Spleen (tissue), 11 donors: Measurements from ENCODE around the gene ZC3H4. TPM values are rescaled to one million over a fixed set of nuclear protein-coding genes. Genes with fewer than 3 reads are reported as not detected.

Experiments
- DNase-seq: peaks from one replicate; pipeline ENCODE4 v3.0.0-alpha.2; 2020
- H3K27ac ChIP-seq, 8 donors: fragments of 200-600 bp; sonication (generic) in 7 of 8; 1 replicate in 4 of 8; 2 replicates in 4 of 8; pipeline versions ENCODE4 v1.5.0 to v1.8.0; 2016 to 2021; ENCODE audit warnings: inconsistent platforms in 4 of 8, mild to moderate bottlenecking in 4 of 8, moderate library complexity in 1 of 8
- H3K27me3 ChIP-seq, 7 donors: fragments of 200-600 bp; sonication (generic) in 6 of 7; replicated peaks in 1 of 7; 1 replicate in 4 of 7; 2 replicates in 3 of 7; pipeline versions ENCODE4 v1.5.0 to v1.8.0; 2016 to 2021; ENCODE audit warnings: inconsistent platforms in 3 of 7, mild to moderate bottlenecking in 1 of 7
- H3K36me3 ChIP-seq, 6 donors: fragments of 200-600 bp; sonication (generic) in 5 of 6; 1 replicate in 4 of 6; 2 replicates in 2 of 6; pipeline versions ENCODE4 v1.5.0 to v1.8.0; 2016 to 2021; ENCODE audit warnings: inconsistent platforms in 2 of 6
- H3K4me1 ChIP-seq, 6 donors: fragments of 200-600 bp; sonication (generic) in 5 of 6; 1 replicate in 3 of 6; 2 replicates in 3 of 6; pipeline versions ENCODE4 v1.5.0 to v1.8.0; 2016 to 2021; ENCODE audit warnings: inconsistent platforms in 3 of 6
- H3K4me3 ChIP-seq, 8 donors: fragments of 200-600 bp; sonication (generic) in 7 of 8; 1 replicate in 4 of 8; 2 replicates in 4 of 8; pipeline versions ENCODE4 v1.5.0 to v1.8.0; 2016 to 2021; ENCODE audit warnings: inconsistent platforms in 4 of 8, mild to moderate bottlenecking in 4 of 8, moderate library complexity in 2 of 8
- H3K9me3 ChIP-seq, 8 donors: fragments of 200-600 bp; sonication (generic) in 7 of 8; 1 replicate in 4 of 8; 2 replicates in 4 of 8; pipeline versions ENCODE4 v1.5.0 to v1.8.0; 2016 to 2021; ENCODE audit warnings: inconsistent platforms in 4 of 8
- CTCF ChIP-seq, 11 experiments: fragments of 200-600 bp in 7 of 11; fragments of 450-650 bp in 4 of 11; sonication (generic) in 4 of 11; IDR thresholded peaks in 8 of 11; conservative IDR thresholded peaks in 3 of 11; 1 replicate in 7 of 11; 2 replicates in 4 of 11; pipeline versions ENCODE4 v1.4.0 to v1.8.0; 2016 to 2021; ENCODE audit warnings: antibody characterized with exemption in 11 of 11, inconsistent platforms in 4 of 11, mild to moderate bottlenecking in 1 of 11
- POLR2A ChIP-seq, 3 donors: fragments of 450-650 bp; IDR thresholded peaks; one replicate each; pipeline ENCODE4 v1.5.1; 2017; ENCODE audit warnings: antibody characterized with exemption in 3 of 3, mild to moderate bottlenecking in 1 of 3
- POLR2AphosphoS5 ChIP-seq, 3 donors: sonication (generic); formaldehyde crosslinking; IDR thresholded peaks; one replicate each; pipeline ENCODE4 v1.5.1; 2017; ENCODE audit warnings: antibody characterized with exemption in 3 of 3
- WGBS, 5 donors: extraction: QIAGEN DNeasy Blood & Tissue Kit in 3 of 5; methylation state at CpG; one replicate each; pipeline versions ENCODE4 v1.1.5 to v1.1.7; 2013 to 2018; 5-methylcytosine and 5-hydroxymethylcytosine counted together
- intact Hi-C: fragments of 100-400 bp; cut with DNase I; formaldehyde crosslinking; loops from one replicate; pipeline ENCODE4 v1.15.0; 2023; ENCODE audit warnings: low total_unique reads
- polyA plus RNA-seq, 3 donors: library from polyadenylated mRNA; stranded (reverse); fragments of 200-250 nt; gene quantifications; one replicate each; pipeline ENCODE4 v1.2.1, GENCODE V29; 2013
- total RNA-seq, 7 donors: library from RNA; depleted of rRNA in 3 of 7; stranded (reverse); fragments of >200 nt in 3 of 7; fragmentation: NEBNext Ultra II Directional in 4 of 7; extraction: Animal tissue kit (Norgen Biotek cat#: 25700) in 4 of 7; gene quantifications; one replicate each; pipeline versions ENCODE4 v1.1.0 to v1.2.1, GENCODE V29; 2016 to 2021
- donor health status: healthy with polysubstance abuse.
- donor health status: DM: no; HTN: no; CAD: no; lungs with moderate emphysema.
- donor health status: DM: no; HTN: no; CAD: no.
- donor health status: Bipolar disorder and iron deficiency.
- donor health status: healthy.
- donor health status: DM: no; HTN: no; CAD: no.
- donor health status: DM: yes; HTN: yes; CAD: no.

ZC3H4 gene
- total and polyA plus RNA-seq, 10 donors: 6.0 to 68.7 (median 33.4) TPM

- intact Hi-C loops: no loop called here
- Histone ChIP-seq H3K4me3 (peak overlapping the region; percentile 62 to 93 (median 81)), H3K27me3 (no peaks in the 10 kb centered on the region), H3K4me1 (peaks cover 40 to 60% (median 51%) of the 10 kb centered on the region in 6 donors), H3K36me3 (peaks cover 0 to 14% (median 0%) of the 10 kb centered on the region in 6 donors), H3K9me3 (no peaks in the 10 kb centered on the region), H3K27ac (peak overlapping the region; percentile 99 to 100 (median 100))
- 0 to 1% (median 0%) methylated on average over 34 to 35 of the region's 35 CpGs for WGBS, 5 donors
- TF ChIP-seq POLR2A (IDR thresholded peaks at IDR 0.05) (no peak), POLR2AphosphoS5 (IDR thresholded peaks at IDR 0.05) (peak in 2 of 3 donors; percentile 63 to 72)
- DNase-seq: peak; percentile 89
Observed at GRCh38 chr19:47111006-47111621, 2.5 kb downstream of the ZC3H4 start.

GRCh38 chr19:47110521-47111005, 3.0 kb downstream of the ZC3H4 start:
- Histone ChIP-seq H3K4me1 (peaks cover 41 to 65% (median 54%) of the 10 kb centered on the region in 6 donors), H3K9me3 (no peaks in the 10 kb centered on the region), H3K27me3 (no peaks in the 10 kb centered on the region), H3K27ac (peak overlapping the region; percentile 99 to 100 (median 100)), H3K36me3 (peaks cover 0 to 19% (median 0%) of the 10 kb centered on the region in 6 donors), H3K4me3 (peak overlapping the region; percentile 62 to 93 (median 81))
- no peak for TF ChIP-seq POLR2A (IDR thresholded peaks at IDR 0.05)
- TF ChIP-seq CTCF (IDR thresholded peaks at IDR 0.05 in 8 of 11, conservative IDR thresholded peaks at IDR 0.05 in 3 of 11): no peak
- TF ChIP-seq POLR2AphosphoS5 (IDR thresholded peaks at IDR 0.05): peak in 1 of 3 donors; percentile 65
- 3 to 5% (median 4%) methylated on average over 12 of the region's 12 CpGs for WGBS, 5 donors
- peak; percentile 86 for DNase-seq
- intact Hi-C loops: no loop called here

- peak overlapping the region; percentile 99 to 100 (median 100) for H3K27ac ChIP-seq
- no peaks in the 10 kb centered on the region for H3K9me3 ChIP-seq
- H3K27me3 ChIP-seq: no peaks in the 10 kb centered on the region
- 3 to 10% (median 6%) methylated on average over 15 of the region's 15 CpGs for WGBS, 5 donors
- intact Hi-C loops: no loop called here
- H3K36me3 ChIP-seq: peaks cover 0 to 27% (median 0%) of the 10 kb centered on the region in 6 donors
- H3K4me3 ChIP-seq: peak overlapping the region; percentile 62 to 93 (median 81)
- TF ChIP-seq CTCF (IDR thresholded peaks at IDR 0.05 in 8 of 11, conservative IDR thresholded peaks at IDR 0.05 in 3 of 11) (no peak), POLR2AphosphoS5 (IDR thresholded peaks at IDR 0.05) (peak in 1 of 3 donors; percentile 63)
- DNase-seq: peak; percentile 78
- peaks cover 43 to 73% (median 54%) of the 10 kb centered on the region in 6 donors for H3K4me1 ChIP-seq
Observed at GRCh38 chr19:47109541-47110375, 3.8 kb downstream of the ZC3H4 start.

GRCh38 chr19:47109177-47109540, 4.4 kb downstream of the ZC3H4 start:
- Histone ChIP-seq H3K27me3 (no peaks in the 10 kb centered on the region), H3K4me1 (peaks cover 43 to 74% (median 51%) of the 10 kb centered on the region in 6 donors), H3K36me3 (peaks cover 0 to 33% (median 0%) of the 10 kb centered on the region in 6 donors), H3K27ac (peak overlapping the region; percentile 99 to 100 (median 100)), H3K4me3 (peak overlapping the region in 4 of 8 donors; percentile 62 to 82 (median 80)), H3K9me3 (no peaks in the 10 kb centered on the region)
- TF ChIP-seq CTCF (IDR thresholded peaks at IDR 0.05 in 8 of 11, conservative IDR thresholded peaks at IDR 0.05 in 3 of 11) (no peak), POLR2AphosphoS5 (IDR thresholded peaks at IDR 0.05) (no peak), POLR2A (IDR thresholded peaks at IDR 0.05) (no peak)
- DNase-seq: no peak
- WGBS, 5 donors: 22 to 45% (median 26%) methylated on average over 2 of the region's 2 CpGs
- intact Hi-C loops: no loop called here
